ENCODE measurements around the gene DNER.

The DNER gene

DNA sequence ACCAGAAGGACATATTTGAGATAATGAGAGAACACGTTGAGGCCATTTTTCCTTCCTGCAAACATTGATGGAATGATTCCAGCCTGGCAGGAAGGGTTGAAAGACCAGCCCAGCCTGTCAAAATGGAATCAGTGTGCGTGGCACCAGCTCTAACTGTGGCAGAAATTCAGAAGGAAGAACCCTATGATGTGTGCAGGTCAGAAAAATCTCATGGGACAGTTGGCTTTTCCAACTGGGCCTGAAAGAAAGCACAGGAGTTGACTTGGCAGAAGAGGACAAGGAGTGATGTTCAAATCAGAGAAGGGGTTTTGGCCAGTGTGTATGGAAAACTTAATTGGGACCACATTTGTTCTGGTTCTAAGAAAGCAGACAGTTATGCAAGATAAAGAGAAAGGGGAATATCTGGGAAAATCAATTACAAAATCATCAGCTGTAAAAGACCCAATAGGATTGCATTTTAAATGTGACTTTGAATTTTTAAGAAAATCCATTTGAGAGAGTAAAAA is 250.5 kb downstream of the DNER start:
- DNase-seq (ENCODE audit: low spot score): no peak
- H3K27ac ChIP-seq: no peak overlapping the region
- CTCF ChIA-PET: no interaction called here
- POLR2A ChIA-PET (ENCODE audit: low non-redundant PET): no interaction called here
- TF ChIP-seq, protein P1, sequence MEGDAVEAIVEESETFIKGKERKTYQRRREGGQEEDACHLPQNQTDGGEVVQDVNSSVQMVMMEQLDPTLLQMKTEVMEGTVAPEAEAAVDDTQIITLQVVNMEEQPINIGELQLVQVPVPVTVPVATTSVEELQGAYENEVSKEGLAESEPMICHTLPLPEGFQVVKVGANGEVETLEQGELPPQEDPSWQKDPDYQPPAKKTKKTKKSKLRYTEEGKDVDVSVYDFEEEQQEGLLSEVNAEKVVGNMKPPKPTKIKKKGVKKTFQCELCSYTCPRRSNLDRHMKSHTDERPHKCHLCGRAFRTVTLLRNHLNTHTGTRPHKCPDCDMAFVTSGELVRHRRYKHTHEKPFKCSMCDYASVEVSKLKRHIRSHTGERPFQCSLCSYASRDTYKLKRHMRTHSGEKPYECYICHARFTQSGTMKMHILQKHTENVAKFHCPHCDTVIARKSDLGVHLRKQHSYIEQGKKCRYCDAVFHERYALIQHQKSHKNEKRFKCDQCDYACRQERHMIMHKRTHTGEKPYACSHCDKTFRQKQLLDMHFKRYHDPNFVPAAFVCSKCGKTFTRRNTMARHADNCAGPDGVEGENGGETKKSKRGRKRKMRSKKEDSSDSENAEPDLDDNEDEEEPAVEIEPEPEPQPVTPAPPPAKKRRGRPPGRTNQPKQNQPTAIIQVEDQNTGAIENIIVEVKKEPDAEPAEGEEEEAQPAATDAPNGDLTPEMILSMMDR (conservative IDR thresholded peaks at IDR 0.05; ENCODE audit: low read depth): no peak

DNA sequence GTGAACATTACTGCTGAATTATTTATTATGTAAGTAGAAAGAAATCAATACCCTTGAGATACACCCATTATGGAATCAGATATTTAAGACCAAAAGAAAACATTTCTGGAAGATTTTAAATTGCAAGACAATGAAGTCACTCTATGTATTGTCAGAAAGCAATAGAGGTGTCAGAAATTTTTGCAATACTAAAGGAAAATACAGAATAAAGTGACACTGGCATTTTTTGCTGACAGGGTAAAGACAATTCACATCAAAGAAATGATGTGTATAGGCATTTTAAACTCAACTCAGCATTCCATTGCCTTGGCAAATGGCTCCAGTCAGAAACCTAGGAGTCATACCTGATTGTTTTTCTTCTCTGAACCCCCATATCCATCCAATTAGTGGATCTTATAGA is 252.2 kb downstream of the DNER start:
- CTCF ChIA-PET: no interaction called here
- no peak for DNase-seq (ENCODE audit: low spot score)
- TF ChIP-seq, protein P1 (conservative IDR thresholded peaks at IDR 0.05; ENCODE audit: low read depth): no peak
- POLR2A ChIA-PET (ENCODE audit: low non-redundant PET): no interaction called here
- H3K27ac ChIP-seq: no peak overlapping the region

DNA sequence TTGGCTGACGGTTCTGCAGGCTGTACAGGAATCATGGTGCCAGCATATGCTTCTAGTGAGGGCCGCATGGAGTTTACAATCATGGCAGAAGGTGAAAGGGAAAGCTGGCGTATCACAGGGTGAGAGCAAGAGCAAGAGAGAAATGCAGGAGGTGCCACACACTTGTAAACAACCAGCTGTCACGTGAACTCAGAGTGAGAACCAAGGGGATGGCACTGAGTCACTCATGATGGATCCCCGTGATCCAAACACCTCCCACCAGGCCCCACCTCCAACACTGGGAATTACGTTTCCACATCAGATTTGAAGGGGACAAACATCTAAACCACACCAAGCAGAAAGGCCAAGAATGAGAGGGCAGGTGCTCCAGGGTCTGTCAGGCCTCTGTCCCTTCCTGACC is 258.3 kb downstream of the DNER start:
- DNase-seq (ENCODE audit: low spot score): no peak
- TF ChIP-seq, protein P1 (conservative IDR thresholded peaks at IDR 0.05; ENCODE audit: low read depth): no peak
- H3K27ac ChIP-seq: no peak overlapping the region; the same call in 1 of the 2 replicates
- ChIA-PET POLR2A (ENCODE audit: low non-redundant PET) (no interaction called here), CTCF (no interaction called here)

DNA sequence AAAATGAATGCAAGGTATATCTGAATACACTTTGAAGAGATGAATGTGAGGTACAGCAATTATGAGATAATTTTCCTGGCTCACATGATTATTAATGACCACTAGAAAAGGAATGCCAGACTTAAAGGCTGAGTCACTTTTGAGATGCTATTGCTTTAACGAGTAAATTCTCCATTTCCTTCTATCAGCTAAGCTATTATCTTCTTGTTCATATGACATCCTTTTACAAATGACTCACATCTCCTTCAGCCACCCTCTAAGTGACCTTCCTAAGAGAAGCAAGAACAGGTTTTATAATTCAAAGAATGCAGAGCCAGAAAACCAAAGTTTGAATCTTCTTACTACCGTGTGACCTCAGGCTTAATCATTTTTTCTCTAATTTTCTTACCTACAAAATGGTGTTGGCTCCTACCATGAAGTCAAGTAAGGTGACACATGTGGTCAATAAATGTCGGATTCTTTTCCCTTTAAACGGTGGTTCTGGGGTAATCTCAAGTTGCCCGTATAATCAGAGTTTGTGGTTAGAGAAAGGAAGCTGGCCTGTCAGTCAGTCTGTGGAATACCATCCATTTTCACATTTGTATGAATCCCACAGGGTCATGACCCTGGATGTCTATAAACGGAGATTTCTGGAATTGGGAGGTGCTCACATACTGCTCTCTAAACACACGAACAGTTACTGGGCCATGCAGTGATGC is 259.3 kb downstream of the DNER start:
- POLR2A ChIA-PET (ENCODE audit: low non-redundant PET): no interaction called here
- peak overlapping the region; percentile 73 for H3K27ac ChIP-seq
- CTCF ChIA-PET: interaction anchor here (1.0 kb wide), 1 partner anchor 132 kb away, joined by 5 read pairs; no protein-coding TSS in a partner anchor
- TF ChIP-seq, protein P1 (conservative IDR thresholded peaks at IDR 0.05; ENCODE audit: low read depth): no peak
- peak; percentile 74 for DNase-seq (ENCODE audit: low spot score)

DNA sequence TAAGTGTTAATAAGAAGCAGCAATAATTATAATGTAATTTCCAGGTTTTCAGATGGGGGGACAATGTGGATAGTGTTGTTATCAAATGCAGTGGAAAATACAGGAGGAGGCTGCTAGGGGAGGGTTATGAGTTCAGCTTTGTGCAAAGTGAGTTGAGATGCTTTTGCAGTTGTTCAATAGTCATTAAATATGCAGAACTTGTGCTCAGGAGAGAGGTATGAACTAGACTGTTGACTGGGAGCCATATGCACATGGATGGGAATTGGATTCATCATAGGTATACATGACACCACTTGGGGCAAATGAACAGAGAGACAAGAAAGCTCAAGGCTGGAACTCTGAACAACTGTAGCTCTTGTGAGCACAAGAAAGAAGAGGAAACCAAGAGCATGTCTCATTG is 261.1 kb downstream of the DNER start:
- CTCF ChIA-PET: no interaction called here

DNA sequence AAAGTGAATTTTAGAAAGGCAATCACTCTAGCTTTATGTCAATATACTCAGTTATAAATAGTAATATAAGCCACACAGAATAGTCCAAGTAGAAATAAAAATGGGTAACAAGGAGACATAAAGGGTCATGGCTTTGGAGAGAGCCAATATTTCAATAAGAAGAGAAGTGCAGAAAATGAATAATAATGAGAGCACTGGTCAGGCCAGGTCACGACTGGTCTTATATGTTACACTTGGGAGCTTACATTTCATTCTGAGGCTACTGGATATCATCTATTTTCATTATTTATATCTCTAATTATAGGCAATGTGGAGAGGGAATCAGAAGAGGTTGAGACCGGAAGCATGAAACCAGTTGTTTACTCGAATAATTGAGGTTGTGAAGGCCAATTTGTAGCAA is 262.5 kb downstream of the DNER start:
- H3K27ac ChIP-seq: no peak overlapping the region
- POLR2A ChIA-PET (ENCODE audit: low non-redundant PET): no interaction called here
- no peak for DNase-seq (ENCODE audit: low spot score)
- TF ChIP-seq, protein P1 (conservative IDR thresholded peaks at IDR 0.05; ENCODE audit: low read depth): no peak
- CTCF ChIA-PET: no interaction called here

More for the DNA sequence above, 261.1 kb downstream of the DNER start:
- POLR2A ChIA-PET (ENCODE audit: low non-redundant PET): no interaction called here
- no peak overlapping the region for H3K27ac ChIP-seq
- no peak for DNase-seq (ENCODE audit: low spot score)
- TF ChIP-seq, protein P1 (conservative IDR thresholded peaks at IDR 0.05; ENCODE audit: low read depth): no peak

All from RWPE1 (cell line).